ENCODE results near the gene SCN1B.
A peak's percentile ranks its signal among the peaks of the same experiment; 100 is the strongest.

SCN1B gene

DNA sequence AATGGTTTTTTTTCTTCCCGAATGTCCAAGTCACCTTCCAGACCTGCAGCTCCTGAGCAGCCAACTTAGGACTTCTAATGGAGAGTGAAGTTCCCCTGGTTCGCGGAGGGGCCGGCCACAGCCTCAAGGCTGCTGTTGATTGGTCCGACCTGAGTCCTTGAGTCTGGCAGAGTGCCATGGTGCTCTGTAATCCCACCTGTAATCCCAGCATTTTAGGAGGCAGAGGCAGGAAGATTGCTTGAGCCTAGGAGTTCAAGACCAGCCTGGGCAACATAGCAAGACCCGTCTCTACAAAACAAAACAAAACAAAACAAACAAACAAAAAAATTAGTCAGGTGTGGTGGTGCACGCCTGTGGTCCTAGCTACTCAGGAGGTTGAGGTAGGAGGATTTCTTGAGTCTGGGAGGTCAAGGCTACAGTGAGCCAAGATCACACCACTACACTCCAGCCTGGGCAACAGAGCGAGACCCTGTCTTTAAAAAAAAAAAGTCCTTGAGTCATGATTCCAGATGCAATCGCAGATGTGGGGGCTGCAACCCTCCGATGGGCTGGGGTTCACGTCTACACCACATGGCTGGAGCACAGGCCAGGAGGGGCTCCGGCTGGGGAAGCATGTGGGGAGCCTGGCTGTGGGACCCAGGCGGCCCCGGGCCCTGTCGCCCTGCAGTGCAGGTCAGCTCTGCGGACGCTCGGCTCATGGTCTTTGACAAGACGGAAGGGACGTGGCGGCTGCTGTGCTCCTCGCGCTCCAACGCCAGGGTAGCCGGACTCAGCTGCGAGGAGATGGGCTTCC is 28.9 kb downstream of the SCN1B start:
- no peaks in the 10 kb centered on the region for H3K9me3 ChIP-seq (ENCODE audit: control insufficient read depth, insufficient read depth, low read length)
- H3K9ac ChIP-seq (ENCODE audit: low read depth, low read length), result no peak overlapping the region
- H3K36me3 ChIP-seq (ENCODE audit: insufficient read depth, low read length), result no peaks in the 10 kb centered on the region
- H3K4me1 ChIP-seq (ENCODE audit: insufficient read depth, low read length), result peaks cover 7% of the 10 kb centered on the region

DNA sequence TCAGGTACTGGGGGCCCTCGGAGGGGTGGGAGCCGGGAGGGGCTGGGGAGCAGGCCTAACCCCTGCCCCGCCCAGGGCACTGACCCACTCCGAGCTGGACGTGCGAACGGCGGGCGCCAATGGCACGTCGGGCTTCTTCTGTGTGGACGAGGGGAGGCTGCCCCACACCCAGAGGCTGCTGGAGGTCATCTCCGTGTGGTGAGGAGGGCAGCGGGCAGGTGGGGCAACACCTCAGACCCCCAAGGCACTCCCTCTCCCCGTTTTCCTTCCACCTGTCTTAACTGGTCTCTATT is 29.5 kb downstream of the SCN1B start:
- no peak overlapping the region for H3K9ac ChIP-seq (ENCODE audit: low read depth, low read length)
- peaks cover 7% of the 10 kb centered on the region for H3K4me1 ChIP-seq (ENCODE audit: insufficient read depth, low read length)
- H3K9me3 ChIP-seq (ENCODE audit: control insufficient read depth, insufficient read depth, low read length), result no peaks in the 10 kb centered on the region
- H3K36me3 ChIP-seq (ENCODE audit: insufficient read depth, low read length), result no peaks in the 10 kb centered on the region

DNA sequence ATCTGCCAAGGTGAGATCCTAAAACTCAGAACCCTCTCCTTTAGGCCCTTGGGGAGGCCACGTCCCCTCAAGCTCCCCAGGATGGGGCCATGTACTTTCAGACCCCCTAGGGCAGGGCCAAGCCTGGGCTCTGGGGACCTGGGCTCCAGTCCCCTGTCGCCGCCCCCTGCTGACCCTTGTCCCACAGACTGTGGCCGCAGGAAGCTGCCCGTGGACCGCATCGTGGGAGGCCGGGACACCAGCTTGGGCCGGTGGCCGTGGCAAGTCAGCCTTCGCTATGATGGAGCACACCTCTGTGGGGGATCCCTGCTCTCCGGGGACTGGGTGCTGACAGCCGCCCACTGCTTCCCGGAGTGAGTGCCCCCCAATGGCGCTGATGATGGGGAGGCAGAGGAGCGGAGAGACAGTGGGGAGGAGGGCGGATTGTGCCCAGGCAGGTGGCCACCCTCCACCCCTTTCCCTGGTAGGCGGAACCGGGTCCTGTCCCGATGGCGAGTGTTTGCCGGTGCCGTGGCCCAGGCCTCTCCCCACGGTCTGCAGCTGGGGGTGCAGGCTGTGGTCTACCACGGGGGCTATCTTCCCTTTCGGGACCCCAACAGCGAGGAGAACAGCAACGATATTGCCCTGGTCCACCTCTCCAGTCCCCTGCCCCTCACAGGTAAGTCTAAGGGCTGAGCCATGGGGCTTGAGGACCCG is 30.0 kb downstream of the SCN1B start:
- Histone ChIP-seq H3K36me3 (ENCODE audit: insufficient read depth, low read length) (no peaks in the 10 kb centered on the region), H3K4me1 (ENCODE audit: insufficient read depth, low read length) (peaks cover 7% of the 10 kb centered on the region), H3K9me3 (ENCODE audit: control insufficient read depth, insufficient read depth, low read length) (no peaks in the 10 kb centered on the region), H3K9ac (ENCODE audit: low read depth, low read length) (no peak overlapping the region)

DNA sequence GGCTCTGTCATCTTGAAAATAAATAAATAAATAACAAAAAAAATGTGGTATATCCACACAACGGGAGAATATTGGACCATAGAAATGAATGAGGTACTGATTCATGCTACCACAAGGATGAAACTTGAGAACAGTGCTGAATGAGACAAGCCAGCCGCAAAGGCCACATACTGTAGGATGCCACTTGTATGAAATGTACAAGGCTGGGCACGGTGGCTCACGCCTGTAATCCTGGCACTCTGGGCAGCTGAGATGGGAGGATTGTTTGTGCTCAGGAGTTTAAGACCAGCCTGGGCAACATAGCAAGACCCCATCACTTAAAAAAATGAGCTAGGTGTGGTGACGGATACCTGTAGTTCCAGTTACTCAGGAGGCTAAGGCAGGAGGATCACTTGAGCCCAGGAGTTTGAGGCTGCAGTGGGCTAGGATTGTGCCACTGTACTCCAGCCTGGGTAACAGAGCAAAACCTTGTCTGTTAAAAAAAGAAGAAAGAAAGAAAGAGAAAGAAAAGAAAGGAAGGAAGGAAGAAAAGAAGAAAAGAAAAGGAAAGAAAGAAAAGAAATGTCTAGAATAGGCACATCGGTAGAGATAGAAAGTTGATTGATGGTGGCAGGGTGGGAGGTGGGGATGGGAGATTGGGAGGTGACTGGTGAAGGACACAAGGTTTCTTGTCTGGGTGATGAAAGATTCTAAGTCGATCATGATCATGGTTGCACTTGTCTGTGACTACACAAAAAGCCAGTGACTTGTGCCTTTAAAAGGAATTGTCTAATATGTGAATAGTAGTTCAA is 31.5 kb downstream of the SCN1B start:
- Histone ChIP-seq H3K9ac (ENCODE audit: low read depth, low read length) (no peak overlapping the region), H3K9me3 (ENCODE audit: control insufficient read depth, insufficient read depth, low read length) (no peaks in the 10 kb centered on the region), H3K4me1 (ENCODE audit: insufficient read depth, low read length) (no peaks in the 10 kb centered on the region; the same call in 1 of the 2 replicates), H3K36me3 (ENCODE audit: insufficient read depth, low read length) (no peaks in the 10 kb centered on the region)

DNA sequence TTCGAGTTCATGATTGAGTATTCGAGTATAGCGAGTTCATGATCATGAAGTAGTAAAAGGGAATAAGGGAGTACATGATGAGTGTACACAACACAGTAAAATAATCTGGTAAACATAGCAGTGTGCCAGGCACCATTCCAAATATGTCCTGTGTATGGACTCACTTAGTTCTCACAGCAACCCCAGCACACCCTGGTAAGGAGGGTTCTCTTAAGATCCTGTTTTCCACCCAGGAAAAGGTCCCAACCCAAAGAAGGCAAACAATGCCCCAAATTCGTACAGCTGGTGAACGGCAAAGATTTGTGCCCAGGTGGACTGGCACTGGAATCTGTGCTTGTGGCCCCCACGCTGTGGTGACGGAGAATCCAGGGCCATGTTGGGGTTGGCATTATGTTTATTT is 32.7 kb downstream of the SCN1B start:
- H3K4me1 ChIP-seq (ENCODE audit: insufficient read depth, low read length), result no peaks in the 10 kb centered on the region; the same call in 1 of the 2 replicates
- H3K9me3 ChIP-seq (ENCODE audit: control insufficient read depth, insufficient read depth, low read length), result no peaks in the 10 kb centered on the region
- no peak overlapping the region for H3K9ac ChIP-seq (ENCODE audit: low read depth, low read length)
- no peaks in the 10 kb centered on the region for H3K36me3 ChIP-seq (ENCODE audit: insufficient read depth, low read length)

DNA sequence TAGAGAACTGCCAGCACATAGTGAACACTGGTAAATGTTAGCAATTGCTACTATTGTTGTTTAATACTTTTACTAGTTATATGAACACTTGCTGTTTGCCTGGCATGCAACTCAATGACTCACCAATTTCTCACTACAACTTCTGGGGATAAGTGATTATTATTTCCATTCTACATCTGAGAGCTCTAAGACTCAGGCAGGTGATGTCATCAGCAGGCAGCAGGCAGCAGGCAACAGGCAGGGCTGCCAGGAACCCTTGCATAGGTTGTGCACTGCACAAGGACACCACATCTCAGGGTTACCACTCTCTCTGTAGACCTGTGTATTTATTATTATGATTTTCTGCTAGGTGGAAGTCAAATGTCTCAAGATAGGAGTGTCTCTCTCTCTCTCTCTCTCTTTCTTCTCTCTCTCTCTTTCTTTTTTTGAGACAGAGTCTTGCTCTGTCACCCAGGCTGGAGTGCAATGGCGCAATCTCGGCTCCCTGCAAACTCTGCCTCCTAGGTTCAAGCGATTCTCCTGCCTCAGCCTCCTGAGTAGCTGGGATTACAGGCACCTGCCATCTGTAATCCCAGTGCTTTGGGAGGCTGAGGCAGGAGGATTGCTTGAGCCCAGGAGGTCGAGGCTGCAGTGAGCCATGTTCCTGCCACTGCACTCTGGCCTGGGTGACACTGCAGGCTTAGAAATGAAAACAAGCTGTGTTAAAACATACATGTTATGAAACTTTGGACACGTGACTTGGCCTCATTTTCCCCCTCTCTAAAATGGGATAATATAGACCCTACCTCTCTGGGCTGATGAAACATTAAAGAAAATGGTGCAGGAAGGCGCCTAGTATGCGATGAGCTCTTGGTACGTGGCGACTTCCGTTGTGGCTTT is 33.9 kb downstream of the SCN1B start:
- no peaks in the 10 kb centered on the region for H3K9me3 ChIP-seq (ENCODE audit: control insufficient read depth, insufficient read depth, low read length)
- no peaks in the 10 kb centered on the region for H3K36me3 ChIP-seq (ENCODE audit: insufficient read depth, low read length)
- H3K4me1 ChIP-seq (ENCODE audit: insufficient read depth, low read length), result peaks cover 8% of the 10 kb centered on the region; the same call in 1 of the 2 replicates
- no peak overlapping the region for H3K9ac ChIP-seq (ENCODE audit: low read depth, low read length)

DNA sequence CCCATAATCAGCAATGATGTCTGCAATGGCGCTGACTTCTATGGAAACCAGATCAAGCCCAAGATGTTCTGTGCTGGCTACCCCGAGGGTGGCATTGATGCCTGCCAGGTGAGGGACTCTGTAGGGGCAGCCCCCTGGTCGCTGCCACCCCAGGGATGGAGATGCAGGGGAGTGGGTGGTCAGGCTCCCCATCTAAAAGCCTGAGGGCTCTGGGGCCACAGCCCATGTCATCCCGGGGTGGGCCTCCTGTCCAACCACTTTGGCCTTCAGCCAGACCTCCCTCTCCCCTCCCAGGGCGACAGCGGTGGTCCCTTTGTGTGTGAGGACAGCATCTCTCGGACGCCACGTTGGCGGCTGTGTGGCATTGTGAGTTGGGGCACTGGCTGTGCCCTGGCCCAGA is 35.3 kb downstream of the SCN1B start:
- H3K9ac ChIP-seq (ENCODE audit: low read depth, low read length), result no peak overlapping the region
- peaks cover 12% of the 10 kb centered on the region for H3K4me1 ChIP-seq (ENCODE audit: insufficient read depth, low read length)
- peaks cover 3% of the 10 kb centered on the region; the same call in 1 of the 2 replicates for H3K9me3 ChIP-seq (ENCODE audit: control insufficient read depth, insufficient read depth, low read length)
- H3K36me3 ChIP-seq (ENCODE audit: insufficient read depth, low read length), result no peaks in the 10 kb centered on the region

DNA sequence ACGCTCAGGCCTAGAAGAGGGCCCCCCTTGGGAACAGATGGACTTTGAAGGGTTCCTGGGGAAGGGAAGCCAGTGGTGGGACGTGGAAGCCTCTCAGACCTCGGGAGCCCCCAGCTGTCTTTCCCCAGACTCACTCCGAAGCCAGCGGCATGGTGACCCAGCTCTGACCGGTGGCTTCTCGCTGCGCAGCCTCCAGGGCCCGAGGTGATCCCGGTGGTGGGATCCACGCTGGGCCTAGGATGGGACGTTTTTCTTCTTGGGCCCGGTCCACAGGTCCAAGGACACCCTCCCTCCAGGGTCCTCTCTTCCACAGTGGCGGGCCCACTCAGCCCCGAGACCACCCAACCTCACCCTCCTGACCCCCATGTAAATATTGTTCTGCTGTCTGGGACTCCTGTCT is 35.9 kb downstream of the SCN1B start:
- Histone ChIP-seq H3K9me3 (ENCODE audit: control insufficient read depth, insufficient read depth, low read length) (peaks cover 6% of the 10 kb centered on the region; the same call in 1 of the 2 replicates), H3K9ac (ENCODE audit: low read depth, low read length) (no peak overlapping the region), H3K36me3 (ENCODE audit: insufficient read depth, low read length) (no peaks in the 10 kb centered on the region), H3K4me1 (ENCODE audit: insufficient read depth, low read length) (peaks cover 12% of the 10 kb centered on the region)

DNA sequence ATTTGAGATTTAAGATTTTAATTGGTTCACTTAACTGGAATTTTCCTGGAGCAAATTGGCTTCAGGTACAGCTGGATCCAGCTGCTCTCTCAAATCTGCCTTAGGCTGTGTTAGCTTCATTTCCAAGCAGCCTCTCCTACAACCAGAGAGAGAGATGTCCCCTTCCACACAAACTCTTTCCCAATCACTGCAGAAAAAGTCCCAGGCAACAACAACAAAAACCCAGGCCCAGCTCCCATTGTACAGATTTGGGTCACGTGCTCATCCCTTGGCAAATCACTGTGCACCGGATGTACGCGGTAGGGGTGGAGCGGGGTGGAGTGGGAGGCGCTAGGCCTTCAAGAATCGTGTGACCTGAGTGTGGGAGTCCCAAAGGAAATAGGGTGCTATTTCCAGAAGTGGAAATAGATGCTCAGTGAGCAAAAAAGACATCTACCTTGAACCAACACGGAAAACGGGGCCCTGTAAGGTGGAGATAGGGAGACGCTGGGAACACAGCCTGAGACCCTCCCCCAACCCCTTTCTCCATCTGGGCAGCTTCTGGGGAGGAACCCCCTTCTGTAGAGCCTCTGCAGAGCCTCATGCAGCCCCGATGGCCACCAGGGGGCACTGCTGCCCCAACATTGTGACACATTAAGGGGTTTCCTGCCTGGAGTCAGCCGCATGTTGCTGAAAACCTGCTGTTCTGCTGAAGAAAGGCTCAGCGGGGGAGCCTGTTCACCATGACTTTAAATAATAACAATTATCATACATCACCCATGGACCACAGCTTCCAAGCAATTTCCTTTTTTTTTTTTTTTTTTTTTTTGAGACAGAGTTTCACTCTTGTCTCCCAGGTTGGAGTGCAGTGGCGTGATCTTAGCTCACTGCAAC is 36.7 kb downstream of the SCN1B start:
- Histone ChIP-seq H3K9me3 (ENCODE audit: control insufficient read depth, insufficient read depth, low read length) (peaks cover 6% of the 10 kb centered on the region; the same call in 1 of the 2 replicates), H3K36me3 (ENCODE audit: insufficient read depth, low read length) (no peaks in the 10 kb centered on the region), H3K9ac (ENCODE audit: low read depth, low read length) (no peak overlapping the region), H3K4me1 (ENCODE audit: insufficient read depth, low read length) (peaks cover 12% of the 10 kb centered on the region)

DNA sequence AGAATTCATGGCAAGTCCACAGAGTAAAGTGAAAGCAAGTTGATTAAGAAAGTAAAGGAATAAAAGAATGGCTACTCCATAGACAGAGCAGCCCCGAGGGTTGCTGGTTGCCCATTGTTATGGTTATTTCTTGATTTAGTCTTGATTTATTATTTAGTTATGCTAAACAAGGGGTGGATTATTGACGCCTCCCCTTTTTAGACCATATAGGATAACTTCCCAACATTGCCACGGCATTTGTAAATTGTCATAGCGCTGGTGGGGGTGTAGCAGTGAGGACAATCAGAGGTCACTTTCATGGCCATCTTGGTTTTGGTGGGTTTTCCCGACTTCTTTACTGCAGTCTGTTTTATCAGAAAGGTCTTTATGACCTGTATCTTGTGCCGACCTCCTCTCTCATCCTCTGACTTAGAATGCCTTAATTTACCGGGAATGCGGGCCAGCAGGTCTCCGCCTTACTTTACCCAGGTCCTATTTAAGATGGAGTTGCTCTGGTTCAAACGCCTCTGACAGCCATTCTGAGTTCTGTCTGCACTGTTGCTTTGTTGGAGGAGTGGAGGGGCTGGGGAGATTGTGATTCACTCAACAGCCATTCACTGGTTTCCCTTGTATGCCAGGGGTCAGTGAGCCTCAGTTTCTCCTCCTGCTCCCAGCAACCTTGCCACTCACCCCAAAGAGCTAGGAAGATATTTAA is 38.8 kb downstream of the SCN1B start:
- Histone ChIP-seq H3K36me3 (ENCODE audit: insufficient read depth, low read length) (no peaks in the 10 kb centered on the region), H3K9me3 (ENCODE audit: control insufficient read depth, insufficient read depth, low read length) (peaks cover 6% of the 10 kb centered on the region; the same call in 1 of the 2 replicates), H3K4me1 (ENCODE audit: insufficient read depth, low read length) (peaks cover 12% of the 10 kb centered on the region), H3K9ac (ENCODE audit: low read depth, low read length) (peak overlapping the region; percentile 48; the same call in 1 of the 2 replicates)

DNA sequence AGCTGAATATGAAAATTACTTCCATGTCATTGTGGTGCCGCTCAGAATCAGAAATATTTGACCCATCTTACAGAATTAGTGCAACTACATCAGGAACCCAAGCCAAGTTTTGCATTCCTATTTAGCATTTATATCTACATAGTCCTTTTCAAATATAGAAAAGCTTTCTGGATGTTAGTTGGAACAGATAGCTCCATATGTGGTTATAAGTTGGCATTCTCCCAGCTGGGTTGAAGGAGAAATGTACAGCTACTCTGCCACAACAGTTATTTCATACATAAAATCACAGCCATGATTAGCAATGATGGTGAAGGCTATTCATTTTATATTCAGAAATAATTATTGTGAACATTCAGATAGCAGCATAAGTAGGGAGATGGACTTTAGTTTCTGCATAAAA is 39.4 kb downstream of the SCN1B start:
- H3K9ac ChIP-seq (ENCODE audit: low read depth, low read length), result no peak overlapping the region
- H3K36me3 ChIP-seq (ENCODE audit: insufficient read depth, low read length), result no peaks in the 10 kb centered on the region
- H3K9me3 ChIP-seq (ENCODE audit: control insufficient read depth, insufficient read depth, low read length), result peaks cover 6% of the 10 kb centered on the region; the same call in 1 of the 2 replicates
- H3K4me1 ChIP-seq (ENCODE audit: insufficient read depth, low read length), result peaks cover 12% of the 10 kb centered on the region

DNA sequence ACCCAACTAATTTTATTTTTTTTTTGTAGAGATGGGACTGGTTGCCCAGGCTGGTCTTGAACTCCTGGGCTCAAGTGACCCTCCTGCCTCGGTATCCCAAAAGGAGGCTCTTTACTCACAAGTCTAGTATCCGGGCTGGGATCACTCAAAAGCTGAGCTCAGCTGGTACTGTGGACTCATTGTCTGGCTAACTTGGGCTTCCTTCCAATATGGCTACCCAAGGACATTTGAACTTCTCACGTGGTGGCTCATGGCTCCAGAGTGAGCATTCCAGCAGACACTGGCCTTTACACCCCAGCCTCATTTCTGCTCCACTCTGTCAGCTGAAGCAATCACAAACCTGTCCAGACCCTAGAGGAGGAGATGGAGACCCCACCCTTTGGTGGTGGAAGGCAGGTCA is 40.2 kb downstream of the SCN1B start:
- H3K9ac ChIP-seq (ENCODE audit: low read depth, low read length), result no peak overlapping the region
- no peaks in the 10 kb centered on the region for H3K36me3 ChIP-seq (ENCODE audit: insufficient read depth, low read length)
- peaks cover 12% of the 10 kb centered on the region for H3K4me1 ChIP-seq (ENCODE audit: insufficient read depth, low read length)
- peaks cover 6% of the 10 kb centered on the region; the same call in 1 of the 2 replicates for H3K9me3 ChIP-seq (ENCODE audit: control insufficient read depth, insufficient read depth, low read length)

DNA sequence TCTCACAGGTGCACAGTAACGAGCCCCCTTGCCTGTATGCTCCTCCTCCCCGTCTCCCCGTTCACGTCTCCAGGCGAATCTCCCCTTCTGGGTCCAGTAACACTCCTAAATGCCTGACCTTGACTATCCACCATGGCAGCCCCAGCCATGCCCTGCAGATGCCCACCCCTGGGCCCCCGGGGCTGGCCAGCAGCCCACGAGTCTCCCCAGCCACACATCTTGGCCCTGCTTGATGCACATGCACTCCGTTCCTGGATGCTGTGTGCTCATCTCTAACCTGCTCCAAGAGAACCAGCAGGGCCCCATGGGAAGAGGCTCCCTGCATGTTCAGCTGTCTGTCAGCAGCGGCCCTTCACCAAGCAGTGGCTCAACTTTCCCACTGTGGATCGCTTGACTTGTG is 43.2 kb downstream of the SCN1B start:
- Histone ChIP-seq H3K4me1 (ENCODE audit: insufficient read depth, low read length) (peaks cover 10% of the 10 kb centered on the region), H3K9ac (ENCODE audit: low read depth, low read length) (no peak overlapping the region), H3K9me3 (ENCODE audit: control insufficient read depth, insufficient read depth, low read length) (peaks cover 6% of the 10 kb centered on the region; the same call in 1 of the 2 replicates)

More for the DNA sequence above, 43.2 kb downstream of the SCN1B start:
- H3K36me3 ChIP-seq (ENCODE audit: insufficient read depth, low read length), result no peaks in the 10 kb centered on the region

Measured in ES-I3 (cell line).